ENCODE data around the gene SATB2.

Gene SATB2

GRCh38 chr2:199325881-199326280 is 131.9 kb downstream of the SATB2 start:
- DNase-seq (ENCODE audit: low read depth in 2 of 2): no peak

- no peak for DNase-seq (ENCODE audit: low read depth in 2 of 2)
Measured at GRCh38 chr2:199322151-199322550, 135.6 kb downstream of the SATB2 start.

GRCh38 chr2:199317646-199318045 is 140.1 kb downstream of the SATB2 start:
- no peak for DNase-seq (ENCODE audit: low read depth in 2 of 2)

GRCh38 chr2:199316851-199317250 is 140.9 kb downstream of the SATB2 start:
- no peak for DNase-seq (ENCODE audit: low read depth in 2 of 2)

- no peak for DNase-seq (ENCODE audit: low read depth in 2 of 2)
Measured at GRCh38 chr2:199315299-199316179, 142.2 kb downstream of the SATB2 start.

- DNase-seq (ENCODE audit: low read depth in 2 of 2): no peak
Measured at GRCh38 chr2:199312931-199313330, 144.8 kb downstream of the SATB2 start.

- no peak for DNase-seq (ENCODE audit: low read depth in 2 of 2)
Measured at GRCh38 chr2:199310771-199311585, 146.8 kb downstream of the SATB2 start.

GRCh38 chr2:199309973-199310372 is 147.8 kb downstream of the SATB2 start:
- no peak for DNase-seq (ENCODE audit: low read depth in 2 of 2)

GRCh38 chr2:199309411-199309810 is 148.3 kb downstream of the SATB2 start:
- no peak for DNase-seq (ENCODE audit: low read depth in 2 of 2)

- DNase-seq (ENCODE audit: low read depth in 2 of 2): no peak
Measured at GRCh38 chr2:199308567-199308966, 149.2 kb downstream of the SATB2 start.

- no peak for DNase-seq (ENCODE audit: low read depth in 2 of 2)
Measured at GRCh38 chr2:199307461-199307860, 150.3 kb downstream of the SATB2 start.

GRCh38 chr2:199306116-199306515 is 151.6 kb downstream of the SATB2 start:
- DNase-seq (ENCODE audit: low read depth in 2 of 2): no peak

GRCh38 chr2:199303728-199304177 is 154.0 kb downstream of the SATB2 start:
- DNase-seq (ENCODE audit: low read depth in 2 of 2): no peak

GRCh38 chr2:199302851-199303250 is 154.9 kb downstream of the SATB2 start:
- no peak for DNase-seq (ENCODE audit: low read depth in 2 of 2)

- no peak for DNase-seq (ENCODE audit: low read depth in 2 of 2)
Measured at GRCh38 chr2:199288424-199288823, 169.3 kb downstream of the SATB2 start.

- no peak for DNase-seq (ENCODE audit: low read depth in 2 of 2)
Measured at GRCh38 chr2:199282309-199282708, 175.4 kb downstream of the SATB2 start.

GRCh38 chr2:199279146-199279545 is 178.6 kb downstream of the SATB2 start:
- DNase-seq (ENCODE audit: low read depth in 2 of 2): no peak

- DNase-seq (ENCODE audit: low read depth in 2 of 2): no peak
Measured at GRCh38 chr2:199278099-199278498, 179.6 kb downstream of the SATB2 start.

GRCh38 chr2:199273042-199273511 is 184.7 kb downstream of the SATB2 start:
- no peak for DNase-seq (ENCODE audit: low read depth in 2 of 2)

- DNase-seq (ENCODE audit: low read depth in 2 of 2): no peak
Measured at GRCh38 chr2:199261936-199262335, 195.8 kb downstream of the SATB2 start.

GRCh38 chr2:199261239-199261638 is 196.5 kb downstream of the SATB2 start:
- DNase-seq (ENCODE audit: low read depth in 2 of 2): no peak

- no peak for DNase-seq (ENCODE audit: low read depth in 2 of 2)
Measured at GRCh38 chr2:199259671-199260070, 198.1 kb downstream of the SATB2 start.

GRCh38 chr2:199258291-199258690 is 199.4 kb downstream of the SATB2 start:
- no peak for DNase-seq (ENCODE audit: low read depth in 2 of 2)

Data from stimulated activated CD8-positive, alpha-beta memory T cell treated with anti-CD3 and anti-CD28 coated beads, Interleukin-7, amount 100 ng/mL, for 1 hour (primary cell).